ENCODE measurements around the gene GSC2. TPM values are rescaled to one million over a fixed set of nuclear protein-coding genes. Genes with fewer than 3 reads are reported as not detected.
A peak's percentile ranks its signal among the peaks of the same experiment; 100 is the strongest.

GSC2 gene
- total and polyA plus RNA-seq, 9 of the 15 experiments (the other 6 are each of a cell fraction or from before 2014, with no cell fraction given): not detected

DNA sequence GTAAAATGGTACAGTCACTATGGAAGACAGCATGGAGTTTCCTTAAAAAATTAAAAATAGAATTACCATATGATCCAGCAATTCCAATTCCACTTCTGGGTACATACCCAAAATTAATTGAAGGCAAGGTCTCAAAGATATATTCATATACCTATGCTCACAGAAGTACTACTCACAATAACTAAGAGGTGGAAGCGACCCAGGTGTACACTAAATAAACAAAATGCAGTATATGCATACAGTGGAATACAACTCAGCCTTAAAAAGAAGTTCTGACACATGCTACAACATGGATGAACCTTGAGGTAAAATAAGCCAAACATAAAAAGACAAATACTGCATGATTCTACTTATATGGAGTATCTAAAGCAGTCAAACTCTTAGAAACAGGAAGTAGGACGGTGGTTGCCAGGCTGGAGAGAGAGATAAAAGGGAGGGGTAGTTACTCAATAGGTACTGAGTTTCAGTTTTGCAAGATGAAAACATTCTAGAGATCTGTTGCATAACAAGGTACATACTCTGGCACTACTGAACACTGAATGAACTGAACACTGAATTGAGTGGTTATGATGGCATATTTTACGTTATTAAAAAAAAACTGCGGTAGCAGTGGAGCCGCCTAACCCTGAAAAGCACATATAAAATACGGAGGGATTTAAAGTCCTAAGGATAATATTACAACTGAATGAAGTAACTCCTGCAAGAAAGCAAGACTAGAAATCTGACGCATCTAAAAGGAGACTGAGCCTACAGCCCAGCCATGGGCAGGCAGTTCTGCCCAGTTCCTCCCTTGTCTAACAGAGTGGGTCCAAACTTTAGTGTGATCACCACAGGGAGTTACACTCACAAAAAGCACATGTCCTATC is 40.7 kb downstream of the GSC2 start (continued):
- TF ChIP-seq ASH1L (IDR thresholded peaks at IDR 0.05; ENCODE audit: borderline replicate concordance, low read depth, partially characterized antibody) (peak; percentile 80), CREM (IDR thresholded peaks at IDR 0.05; ENCODE audit: low read depth) (no peak), PBX2 (CRISPR knock-in tag; IDR thresholded peaks at IDR 0.05; ENCODE audit: low read depth) (no peak), PBX2 (tag; conservative IDR thresholded peaks at IDR 0.05; ENCODE audit: low read depth) (0 out of 2 replicates have a peak, but pooled peaks have one; percentile 6), MTA3 (IDR thresholded peaks at IDR 0.05; ENCODE audit: borderline replicate concordance) (peak; percentile 50; the same call in 1 of the 2 replicates), SMARCA4 (IDR thresholded peaks at IDR 0.05) (peak; percentile 100), TAL1 (IDR thresholded peaks at IDR 0.05) (peak; percentile 95), STAG1 (CRISPR knock-in tag; IDR thresholded peaks at IDR 0.05; ENCODE audit: borderline replicate concordance) (no peak), CEBPG (CRISPR knock-in tag; IDR thresholded peaks at IDR 0.05) (no peak), CEBPG (tag; conservative IDR thresholded peaks at IDR 0.05 in 1 of 2, IDR thresholded peaks at IDR 0.05 in 1 of 2) (peak; percentile 99 to 100), ZNF311 (CRISPR knock-in tag; IDR thresholded peaks at IDR 0.05) (no peak), ZNF395 (CRISPR knock-in tag; IDR thresholded peaks at IDR 0.05) (peak; percentile 89; the same call in 1 of the 2 replicates), DIDO1 (tag; IDR thresholded peaks at IDR 0.05; ENCODE audit: low read depth) (0 out of 2 replicates have a peak, but pooled peaks have one; percentile 46), ZSCAN32 (CRISPR knock-in tag; IDR thresholded peaks at IDR 0.05) (no peak), GTF2E2 (tag; IDR thresholded peaks at IDR 0.05) (no peak), SP2 (IDR thresholded peaks at IDR 0.05; ENCODE audit: extremely low read depth, low read depth, low read length, poor library complexity, severe bottlenecking) (no peak), ELK3 (CRISPR knock-in tag; IDR thresholded peaks at IDR 0.05) (peak; percentile 89)
- TF ChIP-seq, protein P1, sequence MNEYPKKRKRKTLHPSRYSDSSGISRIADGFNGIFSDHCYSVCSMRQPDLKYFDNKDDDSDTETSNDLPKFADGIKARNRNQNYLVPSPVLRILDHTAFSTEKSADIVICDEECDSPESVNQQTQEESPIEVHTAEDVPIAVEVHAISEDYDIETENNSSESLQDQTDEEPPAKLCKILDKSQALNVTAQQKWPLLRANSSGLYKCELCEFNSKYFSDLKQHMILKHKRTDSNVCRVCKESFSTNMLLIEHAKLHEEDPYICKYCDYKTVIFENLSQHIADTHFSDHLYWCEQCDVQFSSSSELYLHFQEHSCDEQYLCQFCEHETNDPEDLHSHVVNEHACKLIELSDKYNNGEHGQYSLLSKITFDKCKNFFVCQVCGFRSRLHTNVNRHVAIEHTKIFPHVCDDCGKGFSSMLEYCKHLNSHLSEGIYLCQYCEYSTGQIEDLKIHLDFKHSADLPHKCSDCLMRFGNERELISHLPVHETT (CRISPR knock-in tag; conservative IDR thresholded peaks at IDR 0.05 in 1 of 2, IDR thresholded peaks at IDR 0.05 in 1 of 2): peak in 1 of 2 experiments; percentile 85; a peak in 2 of 4 replicates
- TF ChIP-seq, protein P2, sequence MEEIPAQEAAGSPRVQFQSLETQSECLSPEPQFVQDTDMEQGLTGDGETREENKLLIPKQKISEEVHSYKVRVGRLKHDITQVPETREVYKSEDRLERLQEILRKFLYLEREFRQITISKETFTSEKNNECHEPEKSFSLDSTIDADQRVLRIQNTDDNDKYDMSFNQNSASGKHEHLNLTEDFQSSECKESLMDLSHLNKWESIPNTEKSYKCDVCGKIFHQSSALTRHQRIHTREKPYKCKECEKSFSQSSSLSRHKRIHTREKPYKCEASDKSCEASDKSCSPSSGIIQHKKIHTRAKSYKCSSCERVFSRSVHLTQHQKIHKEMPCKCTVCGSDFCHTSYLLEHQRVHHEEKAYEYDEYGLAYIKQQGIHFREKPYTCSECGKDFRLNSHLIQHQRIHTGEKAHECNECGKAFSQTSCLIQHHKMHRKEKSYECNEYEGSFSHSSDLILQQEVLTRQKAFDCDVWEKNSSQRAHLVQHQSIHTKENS (CRISPR knock-in tag; IDR thresholded peaks at IDR 0.05): no peak

Measured in K562 (cell line).